Muscle of back (tissue), 13 donors: ENCODE data around the gene TRIM77. TPM values are rescaled to one million over a fixed set of nuclear protein-coding genes. Genes with fewer than 3 reads are reported as not detected.
"Not testable (repeated sequence)": the region's sequence is repeated elsewhere in the genome, so short reads cannot be mapped to it uniquely, and the experiment has no call there.

Experiments
- DNase-seq, 3 donors: peaks; one replicate each; pipeline versions ENCODE4 v3.0.0 to v3.0.0-alpha.2; 2013
- long read RNA-seq, 9 donors: transcript quantifications; one replicate each; lab custom pipeline, GENCODE V29; 2026
- polyA plus RNA-seq, 10 donors: library from polyadenylated mRNA; unstranded; fragments of 120-200 nt; gene quantifications; one replicate each; pipeline ENCODE4 v1.2.1, GENCODE V29; 2013; ENCODE audit not compliant: insufficient read length in 10 of 10

The TRIM77 gene, protein sequence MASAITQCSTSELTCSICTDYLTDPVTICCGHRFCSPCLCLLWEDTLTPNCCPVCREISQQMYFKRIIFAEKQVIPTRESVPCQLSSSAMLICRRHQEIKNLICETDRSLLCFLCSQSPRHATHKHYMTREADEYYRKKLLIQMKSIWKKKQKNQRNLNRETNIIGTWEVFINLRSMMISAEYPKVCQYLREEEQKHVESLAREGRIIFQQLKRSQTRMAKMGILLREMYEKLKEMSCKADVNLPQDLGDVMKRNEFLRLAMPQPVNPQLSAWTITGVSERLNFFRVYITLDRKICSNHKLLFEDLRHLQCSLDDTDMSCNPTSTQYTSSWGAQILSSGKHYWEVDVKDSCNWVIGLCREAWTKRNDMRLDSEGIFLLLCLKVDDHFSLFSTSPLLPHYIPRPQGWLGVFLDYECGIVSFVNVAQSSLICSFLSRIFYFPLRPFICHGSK
- polyA plus RNA-seq = not detected
- long read RNA-seq, donor 1 = 0 reads
- long read RNA-seq, donor 2 = 0 reads
- long read RNA-seq, donor 3 = 0 reads
- long read RNA-seq, donor 4 = 0 reads
- long read RNA-seq, donor 5 = 0 reads
- long read RNA-seq, donor 6 = 0 reads
- long read RNA-seq, donor 7 = 0 reads
- long read RNA-seq, donor 8 = 0 reads
- long read RNA-seq, donor 9 = 0 reads

GRCh38 chr11:89709999-89710398, at the start of gene TRIM77:
TSS of gene TRIM77 (plus strand) at chr11:89710299. CDS start at chr11:89710299, 0 bp downstream.
- not testable (repeated sequence) for DNase-seq

GRCh38 chr11:89667001-89667400, 43.1 kb upstream of the TRIM77 start:
- no peak for DNase-seq

DNA sequence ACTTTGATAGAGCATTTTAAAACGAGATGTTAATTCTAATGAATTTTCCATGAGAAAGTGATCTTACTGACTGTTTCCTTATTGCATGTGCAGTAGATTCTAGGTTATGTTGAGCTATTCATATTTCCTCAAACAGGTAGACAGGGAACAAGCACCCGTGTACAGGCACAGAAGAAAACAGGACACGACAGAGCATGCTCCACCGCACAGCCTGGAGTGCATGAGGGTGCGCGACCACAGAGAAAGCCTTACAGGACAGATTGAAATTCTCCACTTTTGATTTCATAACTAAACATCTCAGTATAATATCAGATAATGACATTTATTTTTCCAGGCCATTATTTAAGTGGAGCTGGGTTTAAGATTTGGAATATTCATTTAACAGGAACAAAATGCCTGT, 41.9 kb upstream of the TRIM77 start:
- not testable (repeated sequence) for DNase-seq

DNA sequence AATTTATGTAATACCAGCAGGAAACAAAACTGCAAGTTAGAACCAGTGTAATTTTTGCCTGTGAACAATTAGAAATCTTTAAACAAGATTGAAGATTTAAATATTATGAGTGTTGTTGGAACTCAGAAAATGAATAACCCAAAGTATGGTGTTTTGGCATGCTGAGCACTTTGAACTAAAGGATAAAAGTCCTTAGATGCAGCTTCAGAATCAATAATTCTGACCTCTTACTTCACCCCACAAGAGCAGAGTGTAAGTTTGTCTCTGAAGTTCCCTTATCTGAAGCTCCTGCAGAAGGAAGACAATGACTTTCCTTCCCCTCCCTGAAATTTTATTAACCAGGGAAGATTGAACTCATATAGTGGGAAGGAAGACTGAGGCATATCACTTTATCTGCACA, 40.5 kb upstream of the TRIM77 start:
- DNase-seq = not testable (repeated sequence)

GRCh38 chr11:89669993-89670669, 40.0 kb upstream of the TRIM77 start:
- DNase-seq = not testable (repeated sequence)

GRCh38 chr11:89672547-89672946, 37.6 kb upstream of the TRIM77 start:
- DNase-seq = not testable (repeated sequence)

DNA sequence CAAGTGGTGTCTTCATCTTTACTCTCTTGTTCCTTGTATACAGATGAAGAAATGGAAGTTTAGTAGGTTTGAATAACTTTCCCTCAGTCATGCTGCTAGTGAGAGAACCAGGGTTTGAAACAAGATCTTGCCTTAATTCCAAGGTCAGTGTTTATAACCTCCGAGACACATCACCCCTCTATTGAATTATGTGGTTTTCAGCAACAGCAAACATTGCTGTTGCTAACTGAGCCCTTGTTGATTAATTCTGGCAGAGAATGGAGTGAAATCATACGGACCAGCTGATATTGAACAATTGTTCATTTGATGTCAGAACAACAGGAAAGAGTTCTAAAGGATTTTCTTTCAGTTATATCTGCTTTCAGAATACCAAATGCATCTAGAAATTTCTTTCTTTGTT, 36.7 kb upstream of the TRIM77 start:
- DNase-seq = not testable (repeated sequence)

DNA sequence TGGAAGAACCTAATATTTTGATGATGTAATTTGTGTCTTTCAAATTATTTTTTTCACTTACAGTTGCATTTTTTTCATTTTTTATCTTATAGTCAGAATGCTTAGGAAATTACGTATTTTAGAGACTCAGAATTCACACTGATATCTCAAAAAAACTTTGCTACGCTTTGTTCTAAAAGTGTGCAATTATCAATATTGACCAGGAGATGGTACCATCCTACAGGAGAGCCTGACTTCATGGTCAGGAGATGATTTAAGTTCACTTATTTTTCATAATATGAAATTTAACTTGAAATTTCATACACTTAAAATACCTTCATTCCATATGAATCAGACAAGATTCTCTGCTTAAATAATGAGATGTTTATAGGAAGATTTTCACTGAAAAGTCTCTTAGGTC, 34.7 kb upstream of the TRIM77 start:
- peak in 1 of 3 donors; percentile 0 for DNase-seq

DNA sequence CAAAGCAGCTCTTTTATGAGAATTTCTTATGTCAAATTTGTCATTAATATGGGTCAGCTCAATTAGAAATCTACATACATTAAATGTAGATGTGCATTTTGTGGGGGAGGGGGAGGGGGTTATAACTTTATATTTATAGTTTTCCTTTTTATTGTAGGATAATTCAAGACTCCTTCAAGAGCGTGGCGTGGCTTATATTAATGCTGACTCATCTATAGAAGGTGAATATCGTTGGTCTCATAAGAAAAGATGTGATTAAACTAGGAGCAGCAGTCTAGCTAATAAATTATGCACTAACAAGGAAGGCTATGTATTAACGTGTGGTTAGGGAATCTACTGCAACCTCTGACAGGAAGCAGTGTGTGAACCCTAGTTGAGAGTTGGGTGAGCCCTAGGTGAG, 34.2 kb upstream of the TRIM77 start:
- not testable (repeated sequence) for DNase-seq

- not testable (repeated sequence) for DNase-seq
Observed at GRCh38 chr11:89707080-89707479, 3.0 kb upstream of the TRIM77 start.

GRCh38 chr11:89724866-89725498, 14.9 kb downstream of the TRIM77 start:
- DNase-seq = not testable (repeated sequence)

- DNase-seq = not testable (repeated sequence)
Observed at GRCh38 chr11:89730215-89730614, 20.1 kb downstream of the TRIM77 start.

DNA sequence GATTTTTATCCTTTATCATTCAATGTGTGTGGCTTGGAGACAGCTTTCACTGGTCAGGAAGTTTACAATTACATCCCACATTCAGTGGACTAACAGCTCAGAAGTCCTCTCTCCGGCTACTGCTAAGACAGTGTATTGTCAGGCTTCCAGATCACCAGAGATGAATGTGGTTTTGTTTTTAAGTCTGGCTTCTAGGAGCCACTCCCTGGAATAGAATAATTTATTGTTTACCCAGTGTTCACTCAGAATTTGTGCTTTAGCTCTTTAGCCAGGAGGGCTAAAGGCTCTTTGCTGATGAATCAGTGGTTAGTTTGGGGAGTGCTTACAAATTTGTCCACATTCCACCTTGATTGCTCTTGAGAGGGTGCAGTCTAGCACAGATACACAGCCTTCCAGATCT, 26.5 kb downstream of the TRIM77 start:
- DNase-seq = no peak

- no peak for DNase-seq
Observed at GRCh38 chr11:89737116-89737515, 27.0 kb downstream of the TRIM77 start.

DNA sequence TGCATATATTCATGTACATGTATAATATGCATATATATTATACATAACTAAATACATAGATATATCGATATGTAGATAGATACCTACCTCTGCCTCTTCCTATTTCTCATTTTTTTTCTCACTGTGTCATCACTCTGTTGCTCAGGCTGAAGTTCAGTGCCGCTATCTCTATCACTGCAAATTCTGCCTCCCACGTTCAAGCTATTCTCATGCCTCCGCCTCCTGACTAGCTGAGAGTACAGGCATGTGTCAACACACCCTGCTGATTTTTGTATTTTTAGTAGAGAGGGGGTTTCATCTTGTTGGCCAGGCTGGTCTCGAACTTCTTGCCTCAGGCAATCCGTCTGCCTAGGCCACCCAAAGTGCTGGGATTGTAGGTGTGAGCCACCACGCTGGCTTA, 31.3 kb downstream of the TRIM77 start:
- DNase-seq = not testable (repeated sequence)

DNA sequence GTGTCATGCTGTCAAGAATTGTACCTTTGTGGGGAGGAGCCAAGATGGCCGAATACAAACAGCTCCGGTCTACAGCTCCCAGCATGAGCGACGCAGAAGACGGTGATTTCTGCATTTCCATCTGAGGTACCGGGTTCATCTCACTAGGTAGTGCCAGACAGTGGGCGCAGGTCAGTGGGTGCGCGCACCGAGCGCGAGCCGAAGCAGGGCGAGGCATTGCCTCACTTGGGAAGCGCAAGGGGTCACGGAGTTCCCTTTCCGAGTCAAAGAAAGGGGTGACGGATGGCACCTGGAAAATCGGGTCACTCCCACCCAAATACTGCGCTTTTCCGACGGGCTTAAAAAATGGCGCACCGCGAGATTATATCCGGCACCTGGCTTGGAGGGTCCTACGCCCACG, 34.1 kb downstream of the TRIM77 start:
- DNase-seq = not testable (repeated sequence)

DNA sequence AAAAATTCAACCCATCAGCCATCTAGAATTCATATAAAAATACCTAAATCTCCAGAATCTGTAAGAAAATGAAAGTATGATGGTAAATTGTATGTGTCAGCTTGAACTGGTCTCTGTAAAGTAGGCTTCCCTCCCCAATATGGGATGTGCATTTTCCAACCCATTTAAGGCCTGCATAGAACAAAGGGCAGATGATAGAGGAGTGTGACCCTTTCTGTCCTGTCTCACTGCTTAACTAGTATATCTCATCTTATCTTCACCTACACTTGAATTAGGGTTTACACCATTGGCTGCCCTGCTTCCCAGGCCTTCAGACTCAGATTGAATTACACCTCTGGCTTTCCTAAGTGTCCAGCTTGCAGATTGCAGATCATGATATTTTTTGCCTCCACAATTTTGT, 40.7 kb downstream of the TRIM77 start:
- not testable (repeated sequence) for DNase-seq

Other genes starting within 250 kb of the TRIM77 start
- 1 to 10 TPM; 1.7 to 7.2 (median 3.1) TPM for gene NOX4, start 218.9 kb upstream of the TRIM77 start, polyA plus RNA-seq
- gene TRIM49, start 98.3 kb downstream of the TRIM77 start, polyA plus RNA-seq = not detected
- not detected for gene TRIM64B, start 168.2 kb downstream of the TRIM77 start, polyA plus RNA-seq
- not detected for gene TRIM49D1, start 211.9 kb downstream of the TRIM77 start, polyA plus RNA-seq
- not detected for gene TRIM49D2, start 213.8 kb downstream of the TRIM77 start, polyA plus RNA-seq